HepG2 (cell line): ENCODE results near the gene ZBTB17. TPM values are rescaled to one million over a fixed set of nuclear protein-coding genes. Genes with fewer than 3 reads are reported as not detected.

Experiments
- DMAP1 ChIP-seq: IDR thresholded peaks from 2 replicates; pipeline ENCODE4 v1.6.1; 2016
- EED ChIP-seq: sonication (generic); formaldehyde crosslinking; IDR thresholded peaks from 2 replicates; pipeline ENCODE4 v1.5.0; 2020; ENCODE audit warnings: mild to moderate bottlenecking, missing genetic modification reagents
- HHEX ChIP-seq: IDR thresholded peaks from 2 replicates; pipeline ENCODE4 v1.6.1; 2016; ENCODE audit warnings: control low read depth
- KAT8 ChIP-seq: IDR thresholded peaks from 2 replicates; pipeline ENCODE4 v1.6.1; 2016; ENCODE audit warnings: missing genetic modification reagents, missing compliant biosample characterization
- NFYC ChIP-seq: IDR thresholded peaks from 2 replicates; pipeline ENCODE4 v1.6.1; 2016; ENCODE audit warnings: missing genetic modification reagents, missing compliant biosample characterization
- SOX13 ChIP-seq, 3 experiments: fragments of 450-650 bp in 1 of 3; sonication (generic) in 1 of 3; formaldehyde crosslinking in 1 of 3; IDR thresholded peaks in 2 of 3; conservative IDR thresholded peaks in 1 of 3; 2 replicates each; pipeline versions ENCODE4 v1.5.0 to v1.6.1; 2016 to 2020; ENCODE audit warnings: antibody characterized with exemption in 1 of 3, mild to moderate bottlenecking in 1 of 3, missing compliant biosample characterization in 1 of 3, missing genetic modification reagents in 1 of 3, moderate library complexity in 1 of 3
- TOE1 ChIP-seq: sonication (generic); formaldehyde crosslinking; IDR thresholded peaks from 2 replicates; pipeline ENCODE4 v1.4.0; 2020; ENCODE audit warnings: mild to moderate bottlenecking, missing genetic modification reagents
- U2AF2 ChIP-seq: fragments of 200-400 bp; formaldehyde crosslinking; IDR thresholded peaks from 2 replicates; pipeline ENCODE4 v1.6.1; 2017; ENCODE audit warnings: low read depth, mild to moderate bottlenecking, low read length
- ZMYM3 ChIP-seq: sonication (generic); formaldehyde crosslinking; IDR thresholded peaks from 2 replicates; pipeline ENCODE4 v1.5.1; 2020; ENCODE audit warnings: mild to moderate bottlenecking, missing genetic modification reagents
- ZNF251 ChIP-seq: sonication (generic); formaldehyde crosslinking; IDR thresholded peaks from 2 replicates; pipeline ENCODE4 v1.9.0; 2021; ENCODE audit warnings: mild to moderate bottlenecking, missing genetic modification reagents
- ZNF607 ChIP-seq: sonication (generic); formaldehyde crosslinking; IDR thresholded peaks from 2 replicates; pipeline ENCODE4 v1.5.1; 2020; ENCODE audit warnings: missing genetic modification reagents, mild to moderate bottlenecking, borderline replicate concordance
- ZNF670 ChIP-seq: sonication (generic); formaldehyde crosslinking; IDR thresholded peaks from 2 replicates; pipeline ENCODE4 v1.8.0; 2022; ENCODE audit warnings: mild to moderate bottlenecking, missing genetic modification reagents, borderline replicate concordance
- polyA plus RNA-seq, 8 experiments: library from polyadenylated mRNA; depleted of rRNA in 3 of 8; stranded (reverse) in 7 of 8; unstranded in 1 of 8; fragments of >200 nt; fragmentation: Illumina TruSeq in 4 of 8; extraction: Trizol in 4 of 8; gene quantifications; 2 replicates each; pipeline versions ENCODE4 v1.2.1 to v1.2.3, GENCODE V29; 2011 to 2016; ENCODE audit warnings: low read depth in 4 of 8, missing spikeins in 1 of 8, mixed read lengths in 1 of 8; ENCODE audit not compliant: insufficient read depth in 1 of 8
- total RNA-seq, 5 experiments: library from RNA; depleted of rRNA; stranded (reverse); fragments of >200 nt; fragmentation: Illumina TruSeq; extraction: Trizol; gene quantifications; 2 replicates each; pipeline ENCODE4 v1.2.3, GENCODE V29; 2016; ENCODE audit warnings: low read depth in 1 of 5
- TF ChIP-seq, protein P1 (sequence below): sonication (generic); formaldehyde crosslinking; IDR thresholded peaks from 2 replicates; pipeline ENCODE4 v1.4.0; 2020; ENCODE audit warnings: missing genetic modification reagents, borderline replicate concordance
- TF ChIP-seq, protein P2 (sequence below): sonication (generic); formaldehyde crosslinking; IDR thresholded peaks from 2 replicates; pipeline ENCODE4 v1.8.0; 2022; ENCODE audit warnings: missing genetic modification reagents, low read depth, mild to moderate bottlenecking, borderline replicate concordance
- TF ChIP-seq, protein P3 (sequence below): sonication (generic); formaldehyde crosslinking; IDR thresholded peaks from 2 replicates; pipeline ENCODE4 v1.9.0; 2021; ENCODE audit warnings: missing genetic modification reagents, mild to moderate bottlenecking, borderline replicate concordance
- TF ChIP-seq, protein P4 (sequence below): sonication (generic); formaldehyde crosslinking; IDR thresholded peaks from 2 replicates; pipeline ENCODE4 v1.8.0; 2022; ENCODE audit warnings: mild to moderate bottlenecking, missing genetic modification reagents
- TF ChIP-seq, protein P5 (sequence below): IDR thresholded peaks from 2 replicates; pipeline ENCODE4 v1.6.1; 2016; ENCODE audit warnings: mild to moderate bottlenecking
- TF ChIP-seq, protein P6 (sequence below): sonication (generic); formaldehyde crosslinking; IDR thresholded peaks from 2 replicates; pipeline ENCODE4 v1.5.0; 2020; ENCODE audit warnings: mild to moderate bottlenecking, missing genetic modification reagents, moderate library complexity

The ZBTB17 gene
- total and polyA plus RNA-seq, 2 of the 13 experiments (the other 11 are each of a cell fraction or from before 2014, with no cell fraction given): 16.7 to 17.0 TPM

DNA sequence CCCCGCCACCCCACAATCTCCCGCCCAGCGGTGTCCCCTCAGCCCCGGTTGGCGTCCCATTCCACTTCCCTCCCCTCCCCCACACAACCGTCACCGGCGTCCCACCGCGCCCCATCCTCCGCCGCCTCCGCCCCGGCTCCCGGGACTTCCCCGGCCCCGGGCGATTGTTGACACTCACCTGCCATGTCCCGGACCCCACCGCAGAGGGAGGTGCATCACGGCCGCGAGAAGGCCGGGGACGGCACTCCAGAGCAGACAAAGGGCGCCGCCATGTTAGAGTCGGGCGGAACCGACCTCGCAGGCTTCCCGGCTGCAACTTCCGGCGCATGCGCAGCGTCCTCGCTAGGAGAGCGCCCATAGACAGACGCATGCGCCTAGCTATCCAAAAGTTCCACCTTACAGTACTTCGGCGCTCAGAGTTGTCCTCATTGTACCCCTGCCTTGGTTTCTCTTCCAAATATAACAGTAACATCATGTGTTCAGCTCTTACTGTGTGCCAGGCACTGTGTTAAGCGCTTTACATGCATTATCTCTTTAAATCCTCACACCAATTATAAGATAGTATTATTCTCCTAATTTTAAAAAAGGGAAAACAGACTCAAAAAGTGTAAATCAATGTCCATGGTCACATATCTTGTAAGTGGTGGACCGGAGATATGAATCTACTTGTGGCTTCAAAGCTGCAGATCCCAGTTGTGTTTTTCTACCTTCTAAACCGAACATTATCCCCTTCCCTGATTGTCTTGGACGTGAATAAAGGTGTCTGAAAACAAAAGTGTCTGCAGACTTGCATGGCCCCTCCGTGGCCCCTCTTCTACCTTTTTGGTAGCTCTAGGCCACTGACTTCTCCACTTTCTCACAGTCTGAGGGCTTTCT is at the start of gene ZBTB17 (continued):
- TF ChIP-seq, protein P1, sequence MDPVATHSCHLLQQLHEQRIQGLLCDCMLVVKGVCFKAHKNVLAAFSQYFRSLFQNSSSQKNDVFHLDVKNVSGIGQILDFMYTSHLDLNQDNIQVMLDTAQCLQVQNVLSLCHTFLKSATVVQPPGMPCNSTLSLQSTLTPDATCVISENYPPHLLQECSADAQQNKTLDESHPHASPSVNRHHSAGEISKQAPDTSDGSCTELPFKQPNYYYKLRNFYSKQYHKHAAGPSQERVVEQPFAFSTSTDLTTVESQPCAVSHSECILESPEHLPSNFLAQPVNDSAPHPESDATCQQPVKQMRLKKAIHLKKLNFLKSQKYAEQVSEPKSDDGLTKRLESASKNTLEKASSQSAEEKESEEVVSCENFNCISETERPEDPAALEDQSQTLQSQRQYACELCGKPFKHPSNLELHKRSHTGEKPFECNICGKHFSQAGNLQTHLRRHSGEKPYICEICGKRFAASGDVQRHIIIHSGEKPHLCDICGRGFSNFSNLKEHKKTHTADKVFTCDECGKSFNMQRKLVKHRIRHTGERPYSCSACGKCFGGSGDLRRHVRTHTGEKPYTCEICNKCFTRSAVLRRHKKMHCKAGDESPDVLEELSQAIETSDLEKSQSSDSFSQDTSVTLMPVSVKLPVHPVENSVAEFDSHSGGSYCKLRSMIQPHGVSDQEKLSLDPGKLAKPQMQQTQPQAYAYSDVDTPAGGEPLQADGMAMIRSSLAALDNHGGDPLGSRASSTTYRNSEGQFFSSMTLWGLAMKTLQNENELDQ (CRISPR knock-in tag): no peak; the same call in 1 of the 2 replicates
- peak; percentile 73; the same call in 1 of the 2 replicates for TF ChIP-seq ZNF670 (CRISPR knock-in tag)
- TF ChIP-seq NFYC (CRISPR knock-in tag): no peak
- TF ChIP-seq, protein P2, sequence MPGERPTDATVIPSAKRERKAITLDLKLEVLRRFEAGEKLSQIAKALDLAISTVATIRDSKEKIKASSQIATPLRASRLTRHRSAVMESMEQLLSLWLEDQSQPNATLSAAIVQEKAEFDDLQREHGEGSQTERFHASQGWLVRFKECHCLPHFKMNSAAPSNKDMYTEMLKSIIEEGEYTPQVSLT (CRISPR knock-in tag): no peak
- 0 out of 2 replicates have a peak, but pooled peaks have one; percentile 76 for TF ChIP-seq EED
- TF ChIP-seq ZMYM3 (CRISPR knock-in tag): no peak
- TF ChIP-seq TOE1: no peak
- TF ChIP-seq U2AF2: no peak
- peak; percentile 60 for TF ChIP-seq ZNF607 (CRISPR knock-in tag)
- no peak for TF ChIP-seq SOX13 (IDR thresholded peaks at IDR 0.05)
- peak in 1 of 2 experiments; percentile 12; a peak in 1 of 4 replicates for TF ChIP-seq SOX13 (CRISPR knock-in tag; conservative IDR thresholded peaks at IDR 0.05 in 1 of 2, IDR thresholded peaks at IDR 0.05 in 1 of 2)
- TF ChIP-seq HHEX (CRISPR knock-in tag): no peak
- TF ChIP-seq, protein P3, sequence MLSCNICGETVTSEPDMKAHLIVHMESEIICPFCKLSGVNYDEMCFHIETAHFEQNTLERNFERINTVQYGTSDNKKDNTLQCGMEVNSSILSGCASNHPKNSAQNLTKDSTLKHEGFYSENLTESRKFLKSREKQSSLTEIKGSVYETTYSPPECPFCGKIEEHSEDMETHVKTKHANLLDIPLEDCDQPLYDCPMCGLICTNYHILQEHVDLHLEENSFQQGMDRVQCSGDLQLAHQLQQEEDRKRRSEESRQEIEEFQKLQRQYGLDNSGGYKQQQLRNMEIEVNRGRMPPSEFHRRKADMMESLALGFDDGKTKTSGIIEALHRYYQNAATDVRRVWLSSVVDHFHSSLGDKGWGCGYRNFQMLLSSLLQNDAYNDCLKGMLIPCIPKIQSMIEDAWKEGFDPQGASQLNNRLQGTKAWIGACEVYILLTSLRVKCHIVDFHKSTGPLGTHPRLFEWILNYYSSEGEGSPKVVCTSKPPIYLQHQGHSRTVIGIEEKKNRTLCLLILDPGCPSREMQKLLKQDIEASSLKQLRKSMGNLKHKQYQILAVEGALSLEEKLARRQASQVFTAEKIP (CRISPR knock-in tag): no peak
- TF ChIP-seq KAT8 (CRISPR knock-in tag): peak; percentile 96
- TF ChIP-seq, protein P4, sequence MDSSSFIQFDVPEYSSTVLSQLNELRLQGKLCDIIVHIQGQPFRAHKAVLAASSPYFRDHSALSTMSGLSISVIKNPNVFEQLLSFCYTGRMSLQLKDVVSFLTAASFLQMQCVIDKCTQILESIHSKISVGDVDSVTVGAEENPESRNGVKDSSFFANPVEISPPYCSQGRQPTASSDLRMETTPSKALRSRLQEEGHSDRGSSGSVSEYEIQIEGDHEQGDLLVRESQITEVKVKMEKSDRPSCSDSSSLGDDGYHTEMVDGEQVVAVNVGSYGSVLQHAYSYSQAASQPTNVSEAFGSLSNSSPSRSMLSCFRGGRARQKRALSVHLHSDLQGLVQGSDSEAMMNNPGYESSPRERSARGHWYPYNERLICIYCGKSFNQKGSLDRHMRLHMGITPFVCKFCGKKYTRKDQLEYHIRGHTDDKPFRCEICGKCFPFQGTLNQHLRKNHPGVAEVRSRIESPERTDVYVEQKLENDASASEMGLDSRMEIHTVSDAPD (CRISPR knock-in tag): no peak
- TF ChIP-seq ZNF251 (CRISPR knock-in tag): no peak
- TF ChIP-seq, protein P5, sequence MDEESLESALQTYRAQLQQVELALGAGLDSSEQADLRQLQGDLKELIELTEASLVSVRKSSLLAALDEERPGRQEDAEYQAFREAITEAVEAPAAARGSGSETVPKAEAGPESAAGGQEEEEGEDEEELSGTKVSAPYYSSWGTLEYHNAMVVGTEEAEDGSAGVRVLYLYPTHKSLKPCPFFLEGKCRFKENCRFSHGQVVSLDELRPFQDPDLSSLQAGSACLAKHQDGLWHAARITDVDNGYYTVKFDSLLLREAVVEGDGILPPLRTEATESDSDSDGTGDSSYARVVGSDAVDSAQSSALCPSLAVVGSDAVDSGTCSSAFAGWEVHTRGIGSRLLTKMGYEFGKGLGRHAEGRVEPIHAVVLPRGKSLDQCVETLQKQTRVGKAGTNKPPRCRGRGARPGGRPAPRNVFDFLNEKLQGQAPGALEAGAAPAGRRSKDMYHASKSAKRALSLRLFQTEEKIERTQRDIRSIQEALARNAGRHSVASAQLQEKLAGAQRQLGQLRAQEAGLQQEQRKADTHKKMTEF (CRISPR knock-in tag): peak; percentile 76; the same call in 1 of the 2 replicates
- no peak for TF ChIP-seq DMAP1 (CRISPR knock-in tag)
- TF ChIP-seq, protein P6, sequence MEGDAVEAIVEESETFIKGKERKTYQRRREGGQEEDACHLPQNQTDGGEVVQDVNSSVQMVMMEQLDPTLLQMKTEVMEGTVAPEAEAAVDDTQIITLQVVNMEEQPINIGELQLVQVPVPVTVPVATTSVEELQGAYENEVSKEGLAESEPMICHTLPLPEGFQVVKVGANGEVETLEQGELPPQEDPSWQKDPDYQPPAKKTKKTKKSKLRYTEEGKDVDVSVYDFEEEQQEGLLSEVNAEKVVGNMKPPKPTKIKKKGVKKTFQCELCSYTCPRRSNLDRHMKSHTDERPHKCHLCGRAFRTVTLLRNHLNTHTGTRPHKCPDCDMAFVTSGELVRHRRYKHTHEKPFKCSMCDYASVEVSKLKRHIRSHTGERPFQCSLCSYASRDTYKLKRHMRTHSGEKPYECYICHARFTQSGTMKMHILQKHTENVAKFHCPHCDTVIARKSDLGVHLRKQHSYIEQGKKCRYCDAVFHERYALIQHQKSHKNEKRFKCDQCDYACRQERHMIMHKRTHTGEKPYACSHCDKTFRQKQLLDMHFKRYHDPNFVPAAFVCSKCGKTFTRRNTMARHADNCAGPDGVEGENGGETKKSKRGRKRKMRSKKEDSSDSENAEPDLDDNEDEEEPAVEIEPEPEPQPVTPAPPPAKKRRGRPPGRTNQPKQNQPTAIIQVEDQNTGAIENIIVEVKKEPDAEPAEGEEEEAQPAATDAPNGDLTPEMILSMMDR (CRISPR knock-in tag): 0 out of 2 replicates have a peak, but pooled peaks have one; percentile 12
